Stomach (tissue), 9 donors: ENCODE measurements around the gene TMEM132E. TPM values are rescaled to one million over a fixed set of nuclear protein-coding genes. Genes with fewer than 3 reads are reported as not detected.
A peak's percentile ranks its signal among the peaks of the same experiment; 100 is the strongest.

Source experiments
- DNase-seq, 2 donors: peaks; one replicate each; pipeline versions ENCODE4 v3.0.0 to v3.0.0-alpha.2; 2013 to 2019
- H3K27ac ChIP-seq, 5 donors: fragments of 200-600 bp in 4 of 5; sonication (generic) in 4 of 5; one replicate each; pipeline ENCODE4 v1.5.1; 2013 to 2019; ENCODE audit warnings: mild to moderate bottlenecking in 1 of 5, moderate library complexity in 1 of 5
- H3K27me3 ChIP-seq, 3 donors: fragments of 200-600 bp; sonication (generic); one replicate each; pipeline ENCODE4 v1.5.1; 2017 to 2019; ENCODE audit warnings: mixed run types in 1 of 3
- H3K36me3 ChIP-seq, 4 donors: fragments of 200-600 bp; sonication (generic); 1 replicate in 3 of 4; 2 replicates in 1 of 4; pipeline ENCODE4 v1.5.1; 2016 to 2019
- H3K4me1 ChIP-seq, 4 donors: fragments of 200-600 bp; sonication (generic); one replicate each; pipeline ENCODE4 v1.5.1; 2016 to 2019
- H3K4me3 ChIP-seq, 4 donors: fragments of 200-600 bp; sonication (generic) in 3 of 4; one replicate each; pipeline ENCODE4 v1.5.1; 2016 to 2019; ENCODE audit warnings: mild to moderate bottlenecking in 1 of 4
- H3K9me3 ChIP-seq, 4 donors: fragments of 200-600 bp; sonication (generic); one replicate each; pipeline ENCODE4 v1.5.1; 2016 to 2019
- EP300 ChIP-seq: sonication (generic); formaldehyde crosslinking; IDR thresholded peaks from one replicate; pipeline ENCODE4 v1.6.1; 2017; ENCODE audit warnings: antibody characterized with exemption
- POLR2A ChIP-seq, 4 donors: fragments of 450-650 bp; IDR thresholded peaks; one replicate each; pipeline ENCODE4 v1.6.1; 2016; ENCODE audit warnings: antibody characterized with exemption in 4 of 4, control low read depth in 2 of 4, mild to moderate bottlenecking in 1 of 4, moderate library complexity in 1 of 4
- POLR2AphosphoS5 ChIP-seq, 3 donors: sonication (generic); formaldehyde crosslinking; IDR thresholded peaks; one replicate each; pipeline ENCODE4 v1.6.1; 2016; ENCODE audit warnings: antibody characterized with exemption in 3 of 3
- WGBS, 5 donors: extraction: QIAGEN DNeasy Blood & Tissue Kit in 3 of 5; methylation state at CpG; one replicate each; pipeline versions ENCODE4 v1.1.5 to v1.1.7; 2013 to 2018; 5-methylcytosine and 5-hydroxymethylcytosine counted together
- intact Hi-C: fragments of 100-400 bp; cut with DNase I; formaldehyde crosslinking; loops from one replicate; pipeline ENCODE4 v1.15.1; 2023; ENCODE audit warnings: low total_unique reads
- polyA plus RNA-seq, 3 donors: library from polyadenylated mRNA; stranded (reverse); fragments of 200-250 nt; gene quantifications; one replicate each; pipeline ENCODE4 v1.2.3, GENCODE V29; 2013
- total RNA-seq, 5 donors: library from RNA; depleted of rRNA; stranded (reverse); fragments of >200 nt; gene quantifications; one replicate each; pipeline versions ENCODE4 v1.1.0 to v1.2.3, GENCODE V29; 2014 to 2016
- TF ChIP-seq, protein P1 (sequence below), 7 experiments: fragments of 450-650 bp in 4 of 7; fragments of 200-600 bp in 3 of 7; sonication (generic) in 3 of 7; IDR thresholded peaks; one replicate each; pipeline ENCODE4 v1.5.1; 2016 to 2019; ENCODE audit warnings: antibody characterized with exemption in 7 of 7, control low read depth in 2 of 7, mild to moderate bottlenecking in 1 of 7
- donor health status: healthy with polysubstance abuse.
- donor health status: Bipolar disorder and iron deficiency.
- donor health status: healthy.

Gene TMEM132E
- total and polyA plus RNA-seq, 8 donors: 0.05 to 0.55 (median 0.12) TPM; not detected in 5

DNA sequence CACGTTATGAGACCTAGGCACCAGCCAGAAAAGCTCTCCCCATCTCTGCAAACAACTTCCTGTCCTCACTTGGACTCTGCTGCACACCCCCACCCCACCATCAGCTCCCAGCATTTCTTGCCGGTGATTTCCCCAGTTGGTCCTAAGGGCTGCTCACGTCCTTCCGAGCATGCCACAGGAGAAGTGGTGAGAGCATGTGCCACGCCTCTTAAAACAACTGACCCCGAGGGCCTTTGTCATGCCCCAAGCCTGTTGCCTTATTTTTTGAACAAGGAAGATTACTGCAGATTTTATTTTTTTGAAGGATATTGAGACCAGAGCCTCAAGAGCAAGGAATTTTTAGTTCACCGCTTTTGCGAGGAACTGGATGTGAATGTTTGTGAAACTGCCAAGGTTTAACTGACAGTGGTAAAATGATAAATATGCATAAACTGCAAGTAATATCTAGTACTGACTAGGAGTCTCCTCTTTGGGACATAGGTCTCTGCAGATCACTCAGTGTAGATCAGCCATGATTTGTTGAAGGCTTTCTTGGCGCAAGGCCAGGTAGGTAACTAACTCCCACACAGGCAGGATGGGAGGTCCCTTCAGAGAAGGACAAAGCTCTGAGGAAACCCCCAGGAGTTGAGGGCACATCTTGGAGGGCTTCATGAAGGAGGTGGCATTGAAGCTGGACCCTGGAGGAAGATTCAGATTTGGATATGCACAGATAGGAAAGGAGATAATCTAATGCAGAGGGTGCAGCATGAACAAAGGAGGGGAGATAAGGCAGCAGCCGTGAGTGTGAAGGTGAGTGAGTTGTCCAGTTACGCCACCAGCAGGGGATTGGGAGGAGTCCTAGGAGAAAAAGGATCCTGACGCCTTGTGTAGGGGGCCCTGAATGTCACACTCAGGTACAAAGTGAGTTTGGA, 44.7 kb downstream of the TMEM132E start:
- Histone ChIP-seq H3K4me1 (peaks cover 0 to 11% (median 9%) of the 10 kb centered on the region in 4 donors), H3K27me3 (peaks cover 7 to 97% (median 42%) of the 10 kb centered on the region in 3 donors), H3K4me3 (no peak overlapping the region), H3K9me3 (no peaks in the 10 kb centered on the region), H3K27ac (no peak overlapping the region), H3K36me3 (no peaks in the 10 kb centered on the region)
- no peak for DNase-seq
- TF ChIP-seq EP300 (no peak), POLR2AphosphoS5 (IDR thresholded peaks at IDR 0.05) (no peak), POLR2A (IDR thresholded peaks at IDR 0.05) (no peak)
- TF ChIP-seq, protein P1, sequence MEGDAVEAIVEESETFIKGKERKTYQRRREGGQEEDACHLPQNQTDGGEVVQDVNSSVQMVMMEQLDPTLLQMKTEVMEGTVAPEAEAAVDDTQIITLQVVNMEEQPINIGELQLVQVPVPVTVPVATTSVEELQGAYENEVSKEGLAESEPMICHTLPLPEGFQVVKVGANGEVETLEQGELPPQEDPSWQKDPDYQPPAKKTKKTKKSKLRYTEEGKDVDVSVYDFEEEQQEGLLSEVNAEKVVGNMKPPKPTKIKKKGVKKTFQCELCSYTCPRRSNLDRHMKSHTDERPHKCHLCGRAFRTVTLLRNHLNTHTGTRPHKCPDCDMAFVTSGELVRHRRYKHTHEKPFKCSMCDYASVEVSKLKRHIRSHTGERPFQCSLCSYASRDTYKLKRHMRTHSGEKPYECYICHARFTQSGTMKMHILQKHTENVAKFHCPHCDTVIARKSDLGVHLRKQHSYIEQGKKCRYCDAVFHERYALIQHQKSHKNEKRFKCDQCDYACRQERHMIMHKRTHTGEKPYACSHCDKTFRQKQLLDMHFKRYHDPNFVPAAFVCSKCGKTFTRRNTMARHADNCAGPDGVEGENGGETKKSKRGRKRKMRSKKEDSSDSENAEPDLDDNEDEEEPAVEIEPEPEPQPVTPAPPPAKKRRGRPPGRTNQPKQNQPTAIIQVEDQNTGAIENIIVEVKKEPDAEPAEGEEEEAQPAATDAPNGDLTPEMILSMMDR (IDR thresholded peaks at IDR 0.05): no peak
- intact Hi-C loops: no loop called here
- 37 to 51% (median 44%) methylated on average over 12 of the region's 12 CpGs for WGBS, 5 donors

DNA sequence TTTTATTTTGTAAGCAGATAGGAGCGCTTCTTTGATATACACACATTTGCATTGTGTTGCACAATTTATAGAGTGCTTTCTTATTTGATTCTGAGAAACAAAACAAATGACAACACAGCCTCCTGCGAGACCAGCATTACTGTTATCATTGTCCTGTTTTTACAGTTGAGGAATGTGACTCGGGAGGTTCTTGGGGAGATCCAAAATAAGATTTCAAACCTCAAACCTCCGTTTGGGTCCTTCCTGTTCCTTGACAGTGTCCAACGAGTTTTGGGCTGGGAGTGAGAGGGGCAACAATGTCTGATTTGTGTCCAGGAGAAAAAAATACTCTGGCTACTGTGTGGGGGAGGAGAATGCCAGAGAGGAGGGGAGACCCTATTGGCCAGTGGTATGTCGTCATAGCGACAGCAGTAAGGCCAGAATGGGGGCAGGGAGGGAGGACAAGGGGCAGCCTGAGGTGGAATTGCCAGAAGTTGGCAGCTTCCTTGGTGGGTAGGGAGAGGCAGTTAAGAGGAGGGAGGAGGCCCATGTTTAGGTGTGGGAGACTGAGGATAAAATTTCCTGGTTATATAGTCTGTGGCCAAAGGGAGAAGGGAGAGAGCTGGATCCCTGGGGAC, 45.5 kb downstream of the TMEM132E start:
- TF ChIP-seq EP300 (no peak), POLR2A (IDR thresholded peaks at IDR 0.05) (no peak), POLR2AphosphoS5 (IDR thresholded peaks at IDR 0.05) (no peak)
- TF ChIP-seq, protein P1 (IDR thresholded peaks at IDR 0.05): no peak
- Histone ChIP-seq H3K27me3 (peaks cover 7 to 97% (median 47%) of the 10 kb centered on the region in 3 donors), H3K4me3 (no peak overlapping the region), H3K27ac (no peak overlapping the region), H3K4me1 (peaks cover 0 to 11% (median 9%) of the 10 kb centered on the region in 4 donors), H3K9me3 (no peaks in the 10 kb centered on the region), H3K36me3 (no peaks in the 10 kb centered on the region)
- no peak for DNase-seq
- WGBS, 5 donors: 29 to 44% (median 38%) methylated on average over 7 of the region's 7 CpGs
- intact Hi-C loops: no loop called here

DNA sequence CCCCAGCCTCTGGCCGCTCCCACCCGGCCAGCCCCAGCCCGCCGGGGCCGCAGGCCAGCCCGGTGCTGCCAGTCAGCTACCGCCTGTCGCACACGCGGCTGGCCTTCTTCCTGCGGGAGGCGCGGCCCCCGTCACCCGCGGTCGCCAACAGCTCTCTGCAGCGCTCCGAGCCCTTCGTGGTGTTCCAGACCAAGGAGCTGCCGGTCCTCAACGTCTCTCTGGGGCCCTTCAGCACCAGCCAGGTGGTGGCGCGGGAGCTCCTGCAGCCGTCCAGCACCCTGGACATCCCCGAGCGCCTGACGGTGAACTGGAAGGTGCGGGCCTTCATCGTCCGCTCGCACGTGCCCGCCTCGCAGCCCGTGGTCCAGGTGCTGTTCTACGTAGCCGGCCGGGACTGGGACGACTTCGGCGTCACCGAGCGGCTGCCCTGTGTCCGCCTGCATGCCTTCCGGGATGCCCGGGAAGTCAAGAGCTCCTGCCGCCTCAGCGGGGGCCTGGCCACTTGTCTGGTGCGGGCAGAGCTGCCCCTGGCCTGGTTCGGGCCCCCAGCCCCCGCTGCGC, 46.8 kb downstream of the TMEM132E start:
- H3K4me1 ChIP-seq: peaks cover 0 to 11% (median 9%) of the 10 kb centered on the region in 4 donors
- TF ChIP-seq POLR2AphosphoS5 (IDR thresholded peaks at IDR 0.05) (no peak), POLR2A (IDR thresholded peaks at IDR 0.05) (no peak), EP300 (no peak)
- TF ChIP-seq, protein P1 (IDR thresholded peaks at IDR 0.05): no peak
- H3K36me3 ChIP-seq: no peaks in the 10 kb centered on the region
- H3K27me3 ChIP-seq: peaks cover 7 to 97% (median 47%) of the 10 kb centered on the region in 3 donors
- H3K4me3 ChIP-seq: no peak overlapping the region
- H3K27ac ChIP-seq: no peak overlapping the region
- WGBS, 5 donors: 6 to 41% (median 10%) methylated on average over 12 to 53 of the region's 53 CpGs; no CpG with 5 or more reads in 1 of the 5 donors
- H3K9me3 ChIP-seq: no peaks in the 10 kb centered on the region
- intact Hi-C loops: no loop called here
- peak in 1 of 2 donors; percentile 49 for DNase-seq

DNA sequence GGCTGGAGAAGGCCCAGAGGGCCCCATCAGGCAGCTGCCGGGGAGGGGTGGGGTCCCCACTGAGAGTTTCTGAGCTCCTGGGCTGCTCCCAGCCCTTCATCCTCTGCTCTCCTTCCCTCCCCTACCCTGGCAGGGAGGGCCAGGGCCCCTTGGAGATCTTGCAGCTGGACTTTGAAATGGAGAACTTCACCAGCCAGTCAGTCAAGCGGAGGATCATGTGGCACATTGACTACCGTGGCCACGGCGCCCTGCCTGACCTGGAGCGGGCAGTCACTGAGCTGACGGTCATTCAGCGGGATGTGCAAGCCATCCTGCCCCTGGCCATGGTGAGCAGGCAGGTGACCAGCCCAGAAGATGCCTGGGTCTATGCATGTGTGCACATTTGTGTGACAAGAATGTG, 49.5 kb downstream of the TMEM132E start:
- no peak overlapping the region for H3K27ac ChIP-seq
- H3K4me1 ChIP-seq: peaks cover 0 to 11% (median 9%) of the 10 kb centered on the region in 4 donors
- peaks cover 7 to 100% (median 42%) of the 10 kb centered on the region in 3 donors for H3K27me3 ChIP-seq
- no peaks in the 10 kb centered on the region for H3K9me3 ChIP-seq
- H3K36me3 ChIP-seq: no peaks in the 10 kb centered on the region
- DNase-seq: no peak
- intact Hi-C loops: no loop called here
- no peak overlapping the region for H3K4me3 ChIP-seq
- WGBS, 5 donors: 79 to 84% (median 83%) methylated on average over 7 to 8 of the region's 8 CpGs
- TF ChIP-seq POLR2A (IDR thresholded peaks at IDR 0.05) (no peak), EP300 (no peak), POLR2AphosphoS5 (IDR thresholded peaks at IDR 0.05) (no peak)
- TF ChIP-seq, protein P1 (IDR thresholded peaks at IDR 0.05): no peak
